ENCODE data around the gene SUFU.

- TF ChIP-seq YY1 (IDR thresholded peaks at IDR 0.05): no peak
- no peak for TF ChIP-seq SP1 (IDR thresholded peaks at IDR 0.05)
- TF ChIP-seq CTCF (IDR thresholded peaks at IDR 0.05; ENCODE audit: low read depth, low read length, missing input control): no peak
- no peak for TF ChIP-seq GABPA (IDR thresholded peaks at IDR 0.05 in 1 of 2, conservative IDR thresholded peaks at IDR 0.05 in 1 of 2)
- TF ChIP-seq EGR1 (IDR thresholded peaks at IDR 0.05; ENCODE audit: low read depth in 2 of 2): no peak
- TF ChIP-seq RAD21 (IDR thresholded peaks at IDR 0.05): no peak
- TF ChIP-seq TAF1 (conservative IDR thresholded peaks at IDR 0.05): no peak
- no peak for TF ChIP-seq RXRA (IDR thresholded peaks at IDR 0.05)
- TF ChIP-seq HNF4A (conservative IDR thresholded peaks at IDR 0.05): no peak
- TF ChIP-seq ATF3 (IDR thresholded peaks at IDR 0.05): no peak
- no peak for TF ChIP-seq REST (IDR thresholded peaks at IDR 0.05)
- TF ChIP-seq JUND (IDR thresholded peaks at IDR 0.05): no peak
These were observed 23.8 kb downstream of the SUFU start for GRCh38 chr10:102527546-102527945.
